VCaP (cell line): ENCODE measurements around the gene SH2D2A.

Experiments used
- H3K27ac ChIP-seq: fragments of 450-650 bp; 2 replicates; pipeline ENCODE4 v1.5.1; 2017
- TF ChIP-seq, protein P1 (sequence below): fragments of 450-650 bp; conservative IDR thresholded peaks from 2 replicates; pipeline ENCODE4 v1.5.1; 2017; ENCODE audit warnings: mild to moderate bottlenecking, moderate library complexity

Gene SH2D2A

DNA sequence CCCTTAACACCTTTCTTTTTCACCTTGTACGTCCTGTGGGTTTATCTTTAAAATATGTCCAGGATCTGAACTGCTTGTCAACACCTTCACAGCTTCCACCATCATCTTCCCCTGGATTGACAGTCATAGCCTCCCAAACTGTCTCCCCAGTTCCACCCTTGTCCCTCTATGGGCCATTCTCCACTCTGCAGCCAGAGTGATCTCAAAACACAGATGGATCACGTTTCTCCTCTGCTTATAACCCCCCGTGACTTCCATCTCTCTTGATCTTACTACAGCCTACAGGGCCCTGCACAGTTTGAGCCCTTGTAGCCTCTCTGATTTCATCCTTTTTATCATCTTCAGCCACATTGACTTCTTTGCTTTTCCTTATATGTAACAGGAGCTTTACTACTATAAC, 38.0 kb upstream of the SH2D2A start:
- no peak overlapping the region for H3K27ac ChIP-seq
- TF ChIP-seq, protein P1, sequence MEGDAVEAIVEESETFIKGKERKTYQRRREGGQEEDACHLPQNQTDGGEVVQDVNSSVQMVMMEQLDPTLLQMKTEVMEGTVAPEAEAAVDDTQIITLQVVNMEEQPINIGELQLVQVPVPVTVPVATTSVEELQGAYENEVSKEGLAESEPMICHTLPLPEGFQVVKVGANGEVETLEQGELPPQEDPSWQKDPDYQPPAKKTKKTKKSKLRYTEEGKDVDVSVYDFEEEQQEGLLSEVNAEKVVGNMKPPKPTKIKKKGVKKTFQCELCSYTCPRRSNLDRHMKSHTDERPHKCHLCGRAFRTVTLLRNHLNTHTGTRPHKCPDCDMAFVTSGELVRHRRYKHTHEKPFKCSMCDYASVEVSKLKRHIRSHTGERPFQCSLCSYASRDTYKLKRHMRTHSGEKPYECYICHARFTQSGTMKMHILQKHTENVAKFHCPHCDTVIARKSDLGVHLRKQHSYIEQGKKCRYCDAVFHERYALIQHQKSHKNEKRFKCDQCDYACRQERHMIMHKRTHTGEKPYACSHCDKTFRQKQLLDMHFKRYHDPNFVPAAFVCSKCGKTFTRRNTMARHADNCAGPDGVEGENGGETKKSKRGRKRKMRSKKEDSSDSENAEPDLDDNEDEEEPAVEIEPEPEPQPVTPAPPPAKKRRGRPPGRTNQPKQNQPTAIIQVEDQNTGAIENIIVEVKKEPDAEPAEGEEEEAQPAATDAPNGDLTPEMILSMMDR = no peak

DNA sequence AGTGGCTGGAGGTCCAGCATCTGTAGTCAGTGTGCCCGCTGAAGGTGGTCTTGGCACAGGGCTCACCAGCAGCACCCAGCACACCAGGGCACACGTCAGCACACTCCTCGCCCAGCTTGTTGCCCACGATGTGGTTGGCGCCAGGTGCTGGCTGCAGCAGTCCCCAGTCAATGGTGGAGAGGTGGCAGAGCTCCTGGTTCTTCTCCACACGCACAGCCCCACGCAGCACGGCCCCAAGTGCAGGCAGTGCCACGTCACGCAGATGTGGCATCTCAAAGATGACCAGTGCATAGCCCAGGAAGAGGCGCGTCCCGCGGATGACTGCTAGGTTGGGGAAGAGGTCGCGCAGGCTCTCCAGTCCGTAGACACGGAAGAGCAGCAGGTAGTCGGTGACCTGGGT, 37.1 kb upstream of the SH2D2A start:
- H3K27ac ChIP-seq = no peak overlapping the region

DNA sequence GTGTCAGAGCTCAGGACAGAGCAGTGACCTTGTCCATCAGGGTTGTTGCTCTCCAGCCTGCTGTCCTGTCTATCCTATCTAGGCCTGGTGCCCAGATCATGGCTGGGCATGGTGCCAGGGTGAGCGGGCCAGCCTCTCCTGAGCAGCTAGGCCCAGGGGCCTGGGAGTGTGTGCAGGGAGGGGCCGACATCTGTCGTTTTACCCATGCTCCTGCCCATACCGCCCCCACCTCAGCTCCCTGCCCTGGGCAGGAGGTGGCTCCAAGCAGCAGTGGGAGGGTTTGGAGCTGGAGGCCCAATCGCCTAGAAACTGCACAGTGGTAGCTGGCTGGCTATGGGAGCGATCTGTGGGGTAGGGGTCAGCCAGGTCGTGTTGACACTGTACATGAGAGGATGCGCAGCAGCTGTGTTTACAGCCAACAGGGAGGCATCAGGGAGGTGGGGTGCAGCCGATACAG, 35.8 kb upstream of the SH2D2A start:
- TF ChIP-seq, protein P1 = no peak
- H3K27ac ChIP-seq = peak overlapping the region; percentile 36

More for the DNA sequence above, 37.1 kb upstream of the SH2D2A start:
- TF ChIP-seq, protein P1 = no peak

DNA sequence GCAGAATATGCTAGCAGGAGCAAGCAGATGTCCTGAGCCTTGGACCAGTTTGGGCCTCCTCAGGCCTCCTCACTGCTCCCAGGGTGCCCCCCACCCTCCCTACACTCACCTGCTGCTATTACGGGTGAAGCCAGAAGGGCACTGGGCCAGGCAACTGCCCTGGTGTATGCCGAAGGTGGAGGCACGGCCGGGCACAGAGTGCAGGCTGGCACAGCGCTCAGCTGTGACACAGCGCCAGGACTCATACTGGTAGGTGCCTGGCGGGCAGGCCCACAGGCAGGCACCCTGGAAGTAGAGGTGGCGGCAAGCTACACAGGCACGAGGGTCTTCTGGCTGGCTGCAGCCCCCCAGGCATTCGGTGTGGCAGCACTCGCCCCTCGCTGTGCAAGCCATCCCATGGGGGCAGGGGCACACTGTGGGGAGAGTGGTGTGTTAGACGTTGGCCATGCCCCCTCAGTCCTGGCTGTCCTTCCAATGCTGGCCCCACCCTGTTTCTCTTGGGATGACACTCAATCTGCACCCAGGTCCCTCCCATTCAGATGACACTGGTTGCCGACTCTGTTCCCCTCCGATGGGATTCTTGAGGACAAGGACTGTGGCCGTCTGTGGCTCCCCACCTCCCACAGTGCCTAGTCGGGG, 35.2 kb upstream of the SH2D2A start:
- peak overlapping the region; percentile 36 for H3K27ac ChIP-seq
- TF ChIP-seq, protein P1 = no peak

DNA sequence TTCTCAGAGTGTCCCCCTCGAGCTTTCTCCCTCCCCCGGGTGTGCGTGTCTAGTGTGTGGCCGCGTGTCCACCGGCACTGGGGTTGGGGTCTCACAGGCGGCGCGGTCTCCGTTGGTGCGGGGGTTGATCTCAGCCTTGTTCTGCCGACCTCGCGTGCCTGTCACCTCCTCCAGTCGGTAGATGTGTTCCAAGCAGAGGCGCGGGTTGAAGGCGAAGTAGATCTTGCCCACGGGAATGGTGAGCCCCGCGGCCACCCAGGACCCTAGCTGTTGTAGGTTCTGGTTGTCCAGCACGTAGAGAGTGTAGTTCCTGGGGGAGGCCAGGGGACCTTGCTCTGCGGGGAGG, 32.5 kb upstream of the SH2D2A start:
- TF ChIP-seq, protein P1 = no peak
- H3K27ac ChIP-seq = no peak overlapping the region

DNA sequence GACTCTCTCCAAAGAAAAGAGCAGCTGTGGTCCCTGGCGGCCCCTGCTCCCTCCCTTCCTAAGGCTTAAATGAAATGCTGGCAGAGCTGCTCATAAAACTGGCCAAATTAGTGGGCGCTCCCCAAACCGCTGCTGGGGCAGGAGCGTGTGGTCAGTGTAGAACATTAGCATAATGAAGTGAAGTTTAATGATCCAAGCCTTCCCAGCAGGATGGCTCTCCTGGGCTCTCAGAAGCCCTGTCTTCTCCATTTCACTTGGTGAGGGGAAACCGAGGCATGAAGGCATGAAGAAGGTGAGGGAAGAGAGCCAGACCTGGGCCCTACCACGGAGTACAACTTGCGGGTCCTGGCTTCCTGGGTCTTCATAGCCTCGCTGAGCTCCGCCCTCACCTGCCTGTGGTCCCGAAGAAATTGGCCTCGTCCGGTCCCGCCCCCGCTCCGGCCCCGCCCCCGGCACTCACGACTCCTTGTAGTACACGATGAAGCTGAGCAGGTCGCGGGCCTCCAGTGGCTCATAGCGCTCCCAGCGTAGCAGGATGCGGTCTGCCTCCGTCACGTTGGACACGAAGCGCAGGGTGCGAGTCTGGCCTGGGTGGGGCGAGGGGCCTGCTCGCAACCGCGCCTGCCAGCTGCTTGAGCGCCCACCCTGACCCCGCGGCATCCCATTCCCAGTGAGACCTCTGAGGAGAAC, 32.0 kb upstream of the SH2D2A start:
- TF ChIP-seq, protein P1 = no peak
- no peak overlapping the region for H3K27ac ChIP-seq

DNA sequence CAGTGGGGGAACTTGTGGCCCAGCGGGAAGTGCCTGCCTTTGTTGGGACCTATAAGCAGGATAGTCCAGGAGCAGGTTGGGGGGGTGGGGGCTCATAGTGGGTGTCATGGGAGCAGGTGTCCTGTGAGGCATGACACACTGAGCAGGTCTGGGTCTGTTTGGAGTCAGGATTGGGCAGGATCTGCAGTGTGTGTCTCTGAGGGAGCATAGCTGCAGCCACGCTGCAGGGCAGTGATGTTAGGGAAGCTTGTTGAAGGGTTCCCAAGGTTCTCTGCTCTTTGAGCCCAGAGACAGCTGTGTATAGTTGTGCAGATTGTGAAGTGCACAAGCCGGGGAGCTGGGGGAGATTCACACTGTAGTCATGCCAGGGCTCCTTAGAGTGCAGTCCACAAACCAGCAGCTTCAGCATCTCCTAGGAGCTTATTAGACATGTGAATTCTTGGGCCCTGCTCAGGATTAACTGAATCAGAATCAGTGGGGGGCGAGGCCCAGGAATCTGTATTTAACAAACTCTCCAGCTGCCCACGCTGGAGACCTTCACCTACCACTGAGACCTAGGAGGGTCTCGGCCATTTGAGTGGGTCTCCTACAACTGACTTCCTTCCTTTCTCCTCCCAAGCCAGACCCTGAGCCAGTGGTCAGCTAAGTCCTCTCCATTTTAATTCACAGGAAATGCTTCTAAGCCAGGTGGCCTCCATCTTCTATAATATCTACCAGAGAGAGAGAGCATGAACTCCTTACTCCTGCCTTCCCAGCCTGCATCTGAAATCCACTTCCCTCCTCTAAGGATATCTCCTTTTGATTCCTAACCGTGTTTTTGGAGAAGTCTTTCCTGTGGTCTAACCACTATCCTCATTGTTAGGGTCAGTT, 31.2 kb upstream of the SH2D2A start:
- H3K27ac ChIP-seq = no peak overlapping the region
- TF ChIP-seq, protein P1 = no peak
